ENCODE measurements around the gene DNM3.

- TF ChIP-seq CTCF (IDR thresholded peaks at IDR 0.05; ENCODE audit: insufficient read depth, low read length, poor library complexity, severe bottlenecking) (no peak), EZH2phosphoT487 (conservative IDR thresholded peaks at IDR 0.05; ENCODE audit: low read length) (no peak)
These were observed 553.5 kb downstream of the DNM3 start for GRCh38 chr1:172394811-172395210.
